ENCODE measurements around the gene CARTPT.

Gene CARTPT

DNA sequence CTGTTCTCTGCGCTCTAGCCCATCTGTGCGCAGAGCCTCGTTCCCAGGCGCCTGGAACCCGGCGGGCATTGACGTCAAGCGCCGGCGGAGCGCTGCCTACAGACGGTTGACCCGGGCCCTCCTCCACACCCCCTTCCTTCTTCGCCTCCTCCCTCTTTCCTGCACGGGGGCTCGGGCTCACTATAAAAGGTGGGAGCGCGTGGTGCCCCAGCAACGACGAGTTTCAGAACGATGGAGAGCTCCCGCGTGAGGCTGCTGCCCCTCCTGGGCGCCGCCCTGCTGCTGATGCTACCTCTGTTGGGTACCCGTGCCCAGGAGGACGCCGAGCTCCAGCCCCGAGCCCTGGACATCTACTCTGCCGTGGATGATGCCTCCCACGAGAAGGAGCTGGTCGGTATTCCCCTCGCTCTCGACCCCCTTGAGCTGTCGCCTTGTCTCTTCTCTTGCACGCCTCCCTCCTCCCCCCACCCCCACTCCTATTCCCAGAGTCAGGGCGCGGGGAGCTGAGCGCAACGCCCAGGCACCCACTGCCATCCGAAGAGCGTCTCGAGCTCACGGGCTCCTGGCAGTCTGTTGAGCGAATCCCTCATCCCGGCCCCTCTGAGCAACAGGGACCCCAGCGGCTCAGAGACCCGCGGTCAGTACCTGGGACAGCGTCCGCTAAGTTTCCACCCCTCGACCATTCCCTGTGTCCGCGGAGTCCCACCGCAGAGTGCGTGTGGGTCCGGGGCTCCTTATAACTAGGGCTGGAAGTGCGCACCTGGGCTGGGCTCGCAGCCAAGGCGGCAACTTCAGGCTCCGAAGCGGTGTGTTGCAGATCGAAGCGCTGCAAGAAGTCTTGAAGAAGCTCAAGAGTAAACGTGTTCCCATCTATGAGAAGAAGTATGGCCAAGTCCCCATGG lies at the start of gene CARTPT:
Gene CARTPT, plus strand, starts transcription at position 213 of the 902 bp plus-strand sequence. Its CDS starts 19 bp downstream, at position 232.
- no peaks in the 10 kb centered on the region for H3K9me2 ChIP-seq (replicated peaks; ENCODE audit: insufficient read depth, low read length)
- no peaks in the 10 kb centered on the region for H3F3A ChIP-seq (ENCODE audit: insufficient read depth)
- H4K20me1 ChIP-seq (ENCODE audit: low read depth, low read length) = no peaks in the 10 kb centered on the region
- no peak within 1 kb of the TSS for H3K4me2 ChIP-seq (ENCODE audit: low read depth, low read length, poor library complexity, severe bottlenecking)
- H3K27ac ChIP-seq (ENCODE audit: low read depth, low read length) = no peak within 1 kb of the TSS
- TF ChIP-seq EZH2phosphoT487 (conservative IDR thresholded peaks at IDR 0.05; ENCODE audit: low read length) = no peak
- TF ChIP-seq, protein P1, sequence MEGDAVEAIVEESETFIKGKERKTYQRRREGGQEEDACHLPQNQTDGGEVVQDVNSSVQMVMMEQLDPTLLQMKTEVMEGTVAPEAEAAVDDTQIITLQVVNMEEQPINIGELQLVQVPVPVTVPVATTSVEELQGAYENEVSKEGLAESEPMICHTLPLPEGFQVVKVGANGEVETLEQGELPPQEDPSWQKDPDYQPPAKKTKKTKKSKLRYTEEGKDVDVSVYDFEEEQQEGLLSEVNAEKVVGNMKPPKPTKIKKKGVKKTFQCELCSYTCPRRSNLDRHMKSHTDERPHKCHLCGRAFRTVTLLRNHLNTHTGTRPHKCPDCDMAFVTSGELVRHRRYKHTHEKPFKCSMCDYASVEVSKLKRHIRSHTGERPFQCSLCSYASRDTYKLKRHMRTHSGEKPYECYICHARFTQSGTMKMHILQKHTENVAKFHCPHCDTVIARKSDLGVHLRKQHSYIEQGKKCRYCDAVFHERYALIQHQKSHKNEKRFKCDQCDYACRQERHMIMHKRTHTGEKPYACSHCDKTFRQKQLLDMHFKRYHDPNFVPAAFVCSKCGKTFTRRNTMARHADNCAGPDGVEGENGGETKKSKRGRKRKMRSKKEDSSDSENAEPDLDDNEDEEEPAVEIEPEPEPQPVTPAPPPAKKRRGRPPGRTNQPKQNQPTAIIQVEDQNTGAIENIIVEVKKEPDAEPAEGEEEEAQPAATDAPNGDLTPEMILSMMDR (IDR thresholded peaks at IDR 0.05; ENCODE audit: insufficient read depth, low read length, poor library complexity, severe bottlenecking) = no peak
- no peak within 1 kb of the TSS for H3K4me3 ChIP-seq (ENCODE audit: insufficient read depth, low read length, poor library complexity, severe bottlenecking)
- no peaks in the 10 kb centered on the region for H3K36me3 ChIP-seq (ENCODE audit: low read length)
- H3K79me2 ChIP-seq (ENCODE audit: insufficient read depth, low read length) = no peaks in the 10 kb centered on the region
- H2AFZ ChIP-seq (ENCODE audit: low read depth, low read length, severe bottlenecking) = no peak within 1 kb of the TSS
- no peaks in the 10 kb centered on the region for H3K27me3 ChIP-seq (ENCODE audit: low read length)
- H3K9me3 ChIP-seq (ENCODE audit: insufficient read depth, low read length) = no peaks in the 10 kb centered on the region
- no peak within 1 kb of the TSS for H3K9ac ChIP-seq (ENCODE audit: low read length)

DNA sequence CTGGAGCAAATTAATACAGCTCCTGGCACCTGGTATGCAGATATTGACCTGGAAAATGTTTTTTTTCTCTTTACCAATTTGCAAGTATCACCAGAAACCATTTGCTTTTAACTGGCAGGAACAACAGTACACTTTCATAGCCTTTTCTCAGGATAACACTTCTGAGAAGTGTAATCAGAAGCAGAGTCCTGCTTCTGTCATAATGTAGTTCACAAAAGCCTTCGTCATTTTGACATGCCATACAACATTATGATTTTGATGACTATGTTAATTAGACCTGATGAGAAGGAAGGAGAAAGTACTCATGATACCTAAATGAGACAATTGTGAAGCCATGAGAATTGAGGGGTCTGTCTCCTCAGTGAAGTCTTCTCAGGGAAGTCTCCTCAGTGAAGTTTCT lies 41.1 kb upstream of the CARTPT start:
- Histone ChIP-seq H2AFZ (ENCODE audit: low read depth, low read length, severe bottlenecking) (no peak overlapping the region), H3K27ac (ENCODE audit: low read depth, low read length) (no peak overlapping the region), H3K27me3 (ENCODE audit: low read length) (no peaks in the 10 kb centered on the region), H4K20me1 (ENCODE audit: low read depth, low read length) (no peaks in the 10 kb centered on the region), H3K79me2 (ENCODE audit: insufficient read depth, low read length) (no peaks in the 10 kb centered on the region), H3K9me3 (ENCODE audit: insufficient read depth, low read length) (no peaks in the 10 kb centered on the region), H3K4me2 (ENCODE audit: low read depth, low read length, poor library complexity, severe bottlenecking) (no peak overlapping the region), H3F3A (ENCODE audit: insufficient read depth) (no peaks in the 10 kb centered on the region), H3K36me3 (ENCODE audit: low read length) (no peaks in the 10 kb centered on the region), H3K4me3 (ENCODE audit: insufficient read depth, low read length, poor library complexity, severe bottlenecking) (no peak overlapping the region), H3K9ac (ENCODE audit: low read length) (no peak overlapping the region), H3K9me2 (replicated peaks; ENCODE audit: insufficient read depth, low read length) (no peaks in the 10 kb centered on the region)
- TF ChIP-seq, protein P1 (IDR thresholded peaks at IDR 0.05; ENCODE audit: insufficient read depth, low read length, poor library complexity, severe bottlenecking) = no peak
- no peak for TF ChIP-seq EZH2phosphoT487 (conservative IDR thresholded peaks at IDR 0.05; ENCODE audit: low read length)

DNA sequence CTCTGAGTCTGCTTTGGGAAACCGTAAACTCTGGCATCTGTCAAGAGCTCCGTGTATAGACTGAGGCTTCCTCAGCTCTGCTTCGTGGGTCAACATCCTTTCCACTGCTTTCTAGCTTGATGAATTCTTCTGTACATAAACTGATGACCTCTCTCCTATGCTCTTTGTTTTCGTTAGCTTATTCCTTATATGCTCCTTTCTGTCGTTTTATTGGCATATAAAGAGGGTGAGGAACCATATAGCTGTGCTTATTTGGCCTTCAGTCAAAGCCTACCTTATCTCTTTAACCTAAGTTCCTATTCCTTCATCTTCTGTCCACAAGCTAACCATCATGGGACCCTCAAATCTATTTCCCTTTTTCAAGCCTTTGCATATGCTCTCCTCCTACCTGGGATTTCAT lies 39.4 kb upstream of the CARTPT start:
- Histone ChIP-seq H3K79me2 (ENCODE audit: insufficient read depth, low read length) (no peaks in the 10 kb centered on the region), H3K27me3 (ENCODE audit: low read length) (no peaks in the 10 kb centered on the region), H3K9me2 (replicated peaks; ENCODE audit: insufficient read depth, low read length) (no peaks in the 10 kb centered on the region), H3K27ac (ENCODE audit: low read depth, low read length) (no peak overlapping the region), H3F3A (ENCODE audit: insufficient read depth) (no peaks in the 10 kb centered on the region), H4K20me1 (ENCODE audit: low read depth, low read length) (no peaks in the 10 kb centered on the region), H3K9me3 (ENCODE audit: insufficient read depth, low read length) (no peaks in the 10 kb centered on the region), H3K4me3 (ENCODE audit: insufficient read depth, low read length, poor library complexity, severe bottlenecking) (no peak overlapping the region), H2AFZ (ENCODE audit: low read depth, low read length, severe bottlenecking) (no peak overlapping the region), H3K9ac (ENCODE audit: low read length) (no peak overlapping the region), H3K4me2 (ENCODE audit: low read depth, low read length, poor library complexity, severe bottlenecking) (no peak overlapping the region), H3K36me3 (ENCODE audit: low read length) (no peaks in the 10 kb centered on the region)
- no peak for TF ChIP-seq EZH2phosphoT487 (conservative IDR thresholded peaks at IDR 0.05; ENCODE audit: low read length)
- TF ChIP-seq, protein P1 (IDR thresholded peaks at IDR 0.05; ENCODE audit: insufficient read depth, low read length, poor library complexity, severe bottlenecking) = no peak

All from SU-DHL-6 (cell line).